ENCODE data around the gene CERS3. TPM values are rescaled to one million over a fixed set of nuclear protein-coding genes. Genes with fewer than 3 reads are reported as not detected.

CERS3 gene
- total RNA-seq, 4 donors from 2014 or later, result 0.69 TPM; not detected in 3

GRCh38 chr15:100385300-100386050 is 143.3 kb downstream of the CERS3 start:
- no peaks in the 10 kb centered on the region for H3K36me3 ChIP-seq
- H3K27me3 ChIP-seq, result no peaks in the 10 kb centered on the region
- no peak for TF ChIP-seq CTCF (IDR thresholded peaks at IDR 0.05)
- no peak for TF ChIP-seq POLR2A (IDR thresholded peaks at IDR 0.05)
- no peak overlapping the region for H3K4me3 ChIP-seq
- DNase-seq, result no peak
- H3K27ac ChIP-seq, result no peak overlapping the region
- peaks cover 0 to 7% of the 10 kb centered on the region in 2 donors for H3K9me3 ChIP-seq
- no peaks in the 10 kb centered on the region for H3K4me1 ChIP-seq
- intact Hi-C loops (cut with DNase I; ENCODE audit: low total_unique reads), result no loop called here

GRCh38 chr15:100384108-100384410 is 144.7 kb downstream of the CERS3 start:
- intact Hi-C loops (cut with DNase I; ENCODE audit: low total_unique reads), result no loop called here
- DNase-seq, result no peak
- no peak overlapping the region for H3K4me3 ChIP-seq
- no peaks in the 10 kb centered on the region for H3K27me3 ChIP-seq
- peaks cover 0 to 7% of the 10 kb centered on the region in 2 donors for H3K9me3 ChIP-seq
- H3K27ac ChIP-seq, result no peak overlapping the region
- H3K36me3 ChIP-seq, result no peaks in the 10 kb centered on the region
- no peaks in the 10 kb centered on the region for H3K4me1 ChIP-seq
- TF ChIP-seq CTCF (IDR thresholded peaks at IDR 0.05), result no peak
- TF ChIP-seq POLR2A (IDR thresholded peaks at IDR 0.05), result no peak

- intact Hi-C loops (cut with DNase I; ENCODE audit: low total_unique reads), result no loop called here
- Histone ChIP-seq H3K27ac (no peak overlapping the region), H3K27me3 (no peaks in the 10 kb centered on the region), H3K36me3 (no peaks in the 10 kb centered on the region), H3K4me3 (no peak overlapping the region), H3K9me3 (peaks cover 0 to 4% of the 10 kb centered on the region in 2 donors), H3K4me1 (no peaks in the 10 kb centered on the region)
- TF ChIP-seq CTCF (IDR thresholded peaks at IDR 0.05), result peak; percentile 22 to 48 (median 38)
- TF ChIP-seq POLR2A (IDR thresholded peaks at IDR 0.05), result no peak
- DNase-seq, result peak in 1 of 2 donors; percentile 18
Observed at GRCh38 chr15:100383302-100384107, 145.2 kb downstream of the CERS3 start.

- no peaks in the 10 kb centered on the region for H3K36me3 ChIP-seq
- TF ChIP-seq POLR2A (IDR thresholded peaks at IDR 0.05), result no peak
- TF ChIP-seq CTCF (IDR thresholded peaks at IDR 0.05), result no peak
- H3K27me3 ChIP-seq, result no peaks in the 10 kb centered on the region
- no peaks in the 10 kb centered on the region for H3K4me1 ChIP-seq
- peak in 1 of 2 donors; percentile 32 for DNase-seq
- peak overlapping the region; percentile 30 to 84 for H3K27ac ChIP-seq
- H3K4me3 ChIP-seq, result peak overlapping the region in 1 of 2 donors; percentile 52
- intact Hi-C loops (cut with DNase I; ENCODE audit: low total_unique reads), result no loop called here
- no peaks in the 10 kb centered on the region for H3K9me3 ChIP-seq
Observed at GRCh38 chr15:100373942-100374341, 154.8 kb downstream of the CERS3 start.
